8988T (cell line): ENCODE measurements around the gene BCORL1.

Experiments used
- DNase-seq: peaks from one replicate; pipeline ENCODE4 v3.0.0; 2011

Gene BCORL1

DNA sequence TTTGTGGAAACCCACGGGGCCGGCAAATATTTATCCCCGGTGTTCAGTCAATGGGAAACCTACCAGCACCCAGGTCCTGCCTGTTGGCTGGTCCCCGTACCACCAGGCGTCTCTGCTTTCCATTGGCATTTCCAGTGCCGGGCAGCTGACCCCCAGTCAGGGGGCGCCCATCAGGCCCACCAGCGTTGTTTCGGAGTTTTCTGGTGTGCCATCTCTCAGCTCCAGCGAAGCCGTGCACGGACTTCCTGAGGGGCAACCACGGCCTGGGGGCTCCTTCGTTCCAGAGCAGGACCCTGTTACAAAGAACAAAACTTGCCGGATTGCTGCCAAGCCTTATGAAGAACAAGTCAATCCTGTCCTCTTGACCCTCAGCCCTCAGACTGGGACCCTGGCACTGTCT is 32.7 kb downstream of the BCORL1 start:
- DNase-seq, result no peak

DNA sequence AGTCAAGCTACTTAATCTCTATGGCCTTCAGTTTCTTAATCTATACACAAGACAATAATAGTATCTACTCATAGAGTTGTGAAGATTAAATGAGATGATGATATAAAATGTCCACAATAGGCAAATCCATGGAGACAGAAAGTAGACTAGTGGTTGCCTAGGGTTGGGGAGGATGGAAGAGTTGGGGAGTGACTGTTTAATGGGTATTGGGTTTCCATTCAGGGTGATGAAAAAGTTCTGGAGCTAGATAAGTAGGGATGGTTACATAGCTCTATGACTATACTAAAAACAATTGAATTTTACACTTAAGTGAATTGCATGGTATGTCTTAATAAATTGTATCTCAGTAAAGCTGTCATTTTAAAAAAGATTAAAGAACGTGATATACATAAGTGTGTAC is 35.7 kb downstream of the BCORL1 start:
- DNase-seq, result no peak

DNA sequence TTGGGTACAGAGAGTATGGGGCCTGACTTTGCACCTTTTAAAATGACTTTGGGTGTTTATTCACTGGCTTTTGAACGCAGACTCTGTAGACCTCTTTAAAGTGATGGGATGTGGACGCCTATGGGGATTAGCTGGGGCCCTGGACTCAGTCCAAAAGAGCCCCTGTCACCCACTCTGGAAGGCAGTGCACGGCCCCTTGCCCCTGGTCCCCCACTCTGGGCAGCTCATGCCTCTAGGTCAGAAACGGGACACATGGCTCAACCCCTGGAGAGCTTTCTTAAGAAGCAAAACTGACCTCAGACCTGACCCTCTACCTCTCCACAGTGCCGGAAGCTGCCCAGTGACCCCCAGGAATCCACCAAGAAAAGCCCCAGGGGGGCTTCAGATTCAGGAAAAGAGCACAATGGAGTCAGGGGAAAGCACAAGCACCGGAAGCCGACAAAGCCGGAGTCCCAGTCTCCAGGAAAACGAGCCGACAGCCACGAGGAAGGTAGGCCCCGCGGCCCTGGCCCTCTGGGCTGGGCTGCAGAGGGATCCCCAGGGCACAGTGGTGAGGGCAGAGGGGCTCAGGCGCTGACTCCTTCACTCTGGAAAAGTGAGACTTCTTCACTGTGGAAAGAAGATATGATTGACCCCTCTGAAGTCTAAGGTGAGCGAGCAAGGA is 38.4 kb downstream of the BCORL1 start:
- no peak for DNase-seq

DNA sequence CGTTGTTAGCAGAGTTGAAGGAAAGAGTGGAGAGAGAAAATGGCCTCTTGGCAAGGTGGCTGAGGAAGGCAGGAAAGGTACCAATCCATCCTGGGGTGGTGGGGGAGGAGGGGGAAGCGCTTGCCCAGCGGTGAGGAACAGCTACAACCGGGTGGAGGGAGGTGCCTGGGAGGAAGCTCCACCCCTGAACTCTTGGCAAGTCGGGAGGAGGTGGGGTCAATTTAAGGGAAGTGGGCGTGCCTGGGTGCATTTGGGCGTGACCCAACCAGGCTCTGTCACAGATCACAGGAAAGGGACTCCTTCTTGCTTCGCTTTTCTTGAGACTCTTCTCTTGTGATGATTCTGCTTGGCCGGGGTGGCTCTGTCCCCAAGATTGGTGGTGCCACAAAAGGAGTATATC is 41.7 kb downstream of the BCORL1 start:
- peak; percentile 33 for DNase-seq

DNA sequence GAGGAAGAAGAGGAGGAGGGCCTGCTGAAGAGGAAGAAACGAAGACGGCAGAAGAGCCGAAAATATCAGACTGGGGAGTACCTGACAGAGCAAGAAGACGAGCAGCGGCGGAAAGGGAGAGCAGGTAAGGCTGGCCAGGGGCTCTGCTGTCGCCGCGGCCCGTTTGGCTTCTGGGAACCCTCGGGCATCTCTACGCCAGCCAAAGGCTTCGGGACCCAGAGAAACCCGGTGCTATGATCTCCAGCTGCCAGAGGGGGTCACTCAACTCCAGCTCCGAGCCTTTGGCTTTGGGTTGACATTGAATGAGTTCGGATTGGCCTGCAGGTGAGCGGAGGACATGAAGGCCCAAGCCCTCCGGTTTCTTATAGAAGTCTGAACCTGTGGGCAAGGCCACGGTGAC is 42.8 kb downstream of the BCORL1 start:
- no peak for DNase-seq

DNA sequence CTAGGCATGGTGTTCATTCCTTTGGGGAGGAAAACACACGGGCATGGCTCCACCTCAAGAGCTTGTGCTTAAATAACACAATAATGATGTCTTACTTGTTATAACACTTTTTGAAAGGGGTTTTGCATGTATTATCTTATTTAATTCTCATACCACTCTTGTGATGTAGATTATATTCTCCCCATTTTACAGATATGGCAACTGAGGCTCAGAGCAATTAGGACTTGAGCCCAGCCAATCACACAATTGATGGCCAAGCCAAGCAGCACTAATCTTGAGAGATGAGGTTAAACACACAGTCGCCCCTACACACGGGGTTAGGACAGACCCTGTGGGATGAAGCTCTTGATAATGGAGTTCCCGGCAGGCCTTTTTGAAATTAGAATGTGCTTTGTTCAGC is 45.1 kb downstream of the BCORL1 start:
- no peak for DNase-seq

DNA sequence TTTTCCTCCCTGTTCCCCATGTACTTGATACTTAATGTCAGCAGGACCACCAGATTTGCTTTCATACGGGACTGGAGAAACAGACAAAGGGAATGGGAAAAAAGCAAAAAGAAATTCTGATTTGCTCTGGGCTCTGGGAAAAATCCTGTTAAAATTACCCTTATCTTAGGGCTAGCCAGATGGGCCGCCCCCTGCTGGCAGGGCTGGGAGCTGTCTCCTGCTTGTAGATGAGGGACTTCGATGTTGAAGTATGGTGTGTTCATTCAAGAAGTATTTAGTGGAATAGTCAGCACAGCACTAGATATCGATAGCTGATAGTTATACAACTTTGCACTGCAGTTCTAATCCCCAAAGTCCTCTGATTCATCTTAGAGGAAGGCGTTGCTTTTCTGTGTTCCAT is 45.8 kb downstream of the BCORL1 start:
- DNase-seq, result no peak

DNA sequence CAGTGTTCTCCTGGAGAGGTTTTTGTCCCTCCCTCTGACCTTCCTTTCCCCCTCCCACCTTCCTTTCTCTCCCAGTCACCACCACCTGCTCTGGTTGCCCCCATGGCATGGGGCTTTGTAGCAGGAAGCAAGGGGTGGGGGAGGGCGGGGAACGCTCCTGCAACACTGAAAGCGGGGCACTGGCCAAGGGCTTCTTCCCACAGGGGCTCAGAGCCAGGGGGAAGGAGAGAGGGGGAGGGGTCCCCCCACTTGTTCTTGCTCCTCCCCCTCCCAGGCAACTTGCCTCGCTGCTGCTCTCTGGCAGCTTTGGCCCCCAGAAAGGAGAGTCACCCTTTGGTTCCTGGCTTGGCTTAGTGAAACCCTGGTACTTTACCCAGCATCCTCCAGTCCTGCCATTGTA is 48.4 kb downstream of the BCORL1 start:
- no peak for DNase-seq

DNA sequence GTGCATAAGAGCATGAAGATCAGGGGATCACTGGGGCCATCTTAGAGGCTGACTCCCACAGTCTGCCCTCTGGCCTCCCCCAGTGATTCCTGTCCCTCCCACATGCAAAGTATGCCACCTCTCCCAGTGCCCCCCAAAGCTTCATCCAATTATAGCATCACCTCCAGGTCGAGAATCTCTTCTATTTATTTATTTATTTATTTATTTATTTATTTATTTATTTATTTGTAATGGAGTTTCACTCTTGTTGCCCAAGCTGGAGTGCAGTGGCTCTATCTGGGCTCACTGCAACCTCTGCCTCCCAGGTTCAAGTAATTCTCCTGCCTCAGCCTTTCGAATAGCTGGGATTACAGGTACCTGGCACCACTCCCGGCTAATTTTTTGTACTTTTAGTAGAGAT is 50.1 kb downstream of the BCORL1 start:
- DNase-seq, result no peak

DNA sequence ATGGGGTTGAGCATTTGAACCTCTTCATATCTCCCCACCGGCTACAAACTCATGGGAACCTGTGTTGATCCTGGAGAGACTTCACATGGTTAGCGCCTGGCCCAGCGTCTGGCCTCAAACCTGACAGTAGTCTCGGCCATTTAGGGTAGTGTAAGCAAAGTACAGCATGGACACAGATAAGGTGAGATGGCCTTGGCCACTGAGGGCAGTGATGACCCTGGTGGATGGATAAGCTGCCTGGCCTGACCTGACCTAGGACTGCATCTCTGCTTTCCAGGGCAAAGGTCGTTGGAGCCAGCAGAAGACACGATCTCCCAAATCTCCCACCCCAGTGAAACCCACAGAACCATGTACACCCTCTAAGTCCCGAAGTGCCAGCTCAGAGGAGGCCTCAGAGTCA is 51.7 kb downstream of the BCORL1 start:
- no peak for DNase-seq

DNA sequence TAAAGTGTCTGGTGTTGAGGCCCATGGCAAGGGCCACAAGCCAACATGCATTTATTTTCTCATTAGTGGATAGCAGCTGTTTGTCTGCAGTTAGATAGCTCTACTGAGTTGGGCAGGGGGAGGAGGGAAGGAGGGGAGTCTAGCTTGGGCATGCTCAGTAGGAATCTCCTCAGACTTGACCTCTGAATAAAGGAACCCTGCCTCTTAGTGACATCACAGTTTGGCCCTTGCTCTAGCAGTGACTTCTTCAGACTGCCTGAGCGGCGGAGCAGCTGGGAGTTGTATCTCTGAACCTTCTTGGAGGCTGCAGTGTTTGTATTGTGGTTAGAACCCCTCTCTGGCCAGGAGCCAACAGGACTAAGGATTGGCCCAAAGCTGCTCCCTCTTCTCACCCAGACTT is 57.4 kb downstream of the BCORL1 start:
- DNase-seq, result no peak

DNA sequence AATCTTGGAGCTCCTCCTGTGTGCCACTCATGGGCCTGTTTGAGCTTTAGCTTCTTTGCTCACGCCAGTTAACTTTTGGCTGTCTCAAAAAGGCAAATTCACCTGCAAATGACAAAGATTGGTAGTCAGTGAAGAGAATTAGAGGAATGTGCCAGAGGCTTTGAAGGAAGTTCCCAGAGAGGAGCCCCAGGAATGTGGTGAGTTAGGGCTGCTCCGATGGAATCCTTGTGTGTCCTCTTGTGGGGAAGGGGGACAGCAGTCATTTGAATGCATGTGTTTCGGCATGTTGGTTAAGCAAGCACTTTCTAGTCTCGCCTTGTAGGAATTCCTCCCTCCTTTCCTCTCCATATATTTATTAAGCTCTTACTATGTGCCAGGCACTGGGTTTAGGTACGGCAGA is 65.0 kb downstream of the BCORL1 start:
- DNase-seq, result no peak

DNA sequence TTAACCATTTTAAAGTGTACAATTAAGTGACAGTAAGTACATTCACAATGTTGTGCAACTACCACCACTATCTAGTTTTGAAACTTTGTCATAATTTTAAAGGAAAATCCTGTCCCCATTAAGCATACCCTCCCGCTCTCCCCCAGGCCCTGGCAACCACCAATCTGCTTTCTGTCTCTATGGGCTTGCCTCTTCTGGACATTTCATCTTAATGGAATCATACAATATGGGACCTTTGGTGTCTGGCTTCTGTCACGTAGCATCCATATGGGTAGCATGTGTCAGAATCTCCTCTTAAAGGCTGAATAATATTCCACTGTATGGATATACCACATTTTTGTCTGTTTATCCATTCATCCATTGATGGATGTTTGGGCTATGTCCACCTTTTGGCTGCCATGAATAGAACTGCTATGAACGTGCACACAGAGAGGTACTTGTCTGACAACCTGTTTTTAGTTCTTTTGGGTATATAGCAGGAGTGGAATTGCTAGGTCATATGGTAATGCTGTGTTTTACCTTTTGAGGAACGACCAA is 66.3 kb downstream of the BCORL1 start:
- DNase-seq, result no peak

DNA sequence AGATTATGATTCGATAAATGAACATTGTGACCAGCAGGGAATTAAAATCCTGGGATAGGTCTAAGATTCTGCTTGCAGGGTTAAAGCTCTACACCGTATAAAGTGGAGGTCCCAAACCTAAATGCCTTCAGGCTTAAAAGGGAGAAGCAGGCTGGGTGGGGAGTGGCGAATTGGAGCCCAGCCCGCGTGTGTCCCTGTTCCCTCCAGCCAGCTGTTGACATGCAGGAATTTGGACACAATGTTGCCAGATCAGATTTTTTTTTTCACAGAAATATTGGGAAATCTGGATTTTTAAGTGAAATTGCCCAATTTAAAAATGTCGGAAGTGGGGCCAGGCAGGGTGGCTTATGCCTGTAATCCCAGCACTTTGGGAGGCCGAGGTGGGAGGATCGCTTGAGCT is 67.4 kb downstream of the BCORL1 start:
- DNase-seq, result no peak

DNA sequence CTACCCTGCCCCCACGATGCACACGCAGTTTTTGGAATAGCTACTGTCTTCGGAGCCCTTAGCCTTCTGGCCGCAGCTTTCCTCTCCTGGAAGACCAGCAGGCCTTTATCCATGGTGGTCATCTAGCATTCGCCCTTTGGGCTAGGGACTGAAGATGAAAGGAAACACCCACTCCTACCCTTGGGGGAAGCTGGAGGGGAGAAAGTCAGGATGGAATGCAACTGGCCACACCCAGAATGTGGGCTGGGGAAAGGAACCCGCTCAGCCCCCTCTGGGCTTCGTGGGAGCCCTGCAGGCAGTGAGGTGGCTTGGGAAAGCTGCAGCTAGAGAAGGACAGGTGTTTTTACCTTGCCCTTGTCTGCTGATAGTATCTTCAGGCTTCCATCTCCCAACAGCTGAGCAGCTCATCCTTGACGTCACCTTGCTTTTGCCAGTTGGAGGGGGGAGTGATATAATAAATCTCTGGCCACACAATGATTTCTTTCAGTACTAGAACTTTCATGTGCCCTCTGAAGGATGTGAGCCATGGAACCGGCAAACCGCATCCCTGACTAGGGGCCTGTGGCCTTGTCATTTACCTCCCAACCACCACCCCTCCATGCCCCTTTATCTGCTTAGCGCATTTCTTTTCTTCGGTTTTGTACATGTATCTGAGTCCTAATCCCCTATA is 68.9 kb downstream of the BCORL1 start:
- no peak for DNase-seq

DNA sequence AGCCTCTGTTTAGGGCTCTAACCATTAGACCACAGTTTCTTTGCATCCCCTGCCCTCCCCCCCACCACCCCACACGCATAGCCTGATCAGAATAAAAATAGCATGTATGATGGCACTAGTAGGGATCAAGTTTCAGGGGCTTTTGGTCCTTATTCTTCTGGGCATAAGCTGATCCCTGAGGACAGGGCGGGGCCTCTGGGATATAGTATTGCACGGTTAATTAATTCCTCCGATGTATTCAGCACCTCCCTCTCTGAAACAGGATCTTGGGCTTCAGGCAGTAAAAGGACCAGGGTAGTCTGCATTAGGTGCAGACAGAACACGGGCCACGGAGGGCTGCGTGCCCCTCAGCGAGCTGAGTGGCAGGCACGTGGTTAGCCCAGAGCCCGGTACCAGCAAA is 70.8 kb downstream of the BCORL1 start:
- no peak for DNase-seq

DNA sequence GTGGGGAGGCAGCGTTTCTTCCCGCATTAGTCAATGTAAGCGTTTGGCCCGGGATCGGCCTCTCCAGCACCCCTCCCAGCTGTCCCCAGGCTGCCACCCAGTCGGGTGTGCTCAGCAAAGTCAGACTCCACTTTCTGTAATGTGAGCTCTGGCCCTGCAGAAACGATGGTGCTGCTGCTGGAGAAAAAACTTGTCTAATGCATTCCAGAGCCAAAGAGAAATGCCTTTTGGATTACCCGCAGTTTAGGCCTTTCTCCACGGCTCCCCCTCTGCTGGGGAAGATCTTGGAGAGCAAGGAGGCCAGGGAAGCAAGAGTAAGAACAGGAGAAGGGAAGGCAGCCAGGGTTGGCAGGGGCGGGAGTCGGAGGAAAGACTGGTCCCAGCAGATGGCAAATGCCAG is 72.7 kb downstream of the BCORL1 start:
- no peak for DNase-seq

DNA sequence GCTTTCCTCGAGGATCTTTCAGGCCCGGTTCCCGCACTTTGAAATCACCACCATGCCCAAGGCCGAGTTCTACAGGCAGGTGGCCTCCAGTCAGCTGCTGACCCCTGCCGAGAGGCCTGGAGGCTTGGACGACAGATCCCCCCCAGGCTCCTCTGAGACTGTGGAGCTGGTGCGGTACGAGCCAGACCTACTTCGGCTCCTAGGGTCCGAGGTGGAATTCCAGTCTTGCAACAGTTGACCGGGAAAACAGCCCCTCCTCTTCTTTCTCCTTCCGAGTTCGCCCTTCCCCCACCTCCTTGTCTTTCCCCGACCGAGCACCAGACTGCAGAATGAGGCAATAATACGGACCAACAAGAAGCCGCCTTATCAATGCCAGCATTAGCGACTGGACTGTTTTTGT is 73.5 kb downstream of the BCORL1 start:
- no peak for DNase-seq

DNA sequence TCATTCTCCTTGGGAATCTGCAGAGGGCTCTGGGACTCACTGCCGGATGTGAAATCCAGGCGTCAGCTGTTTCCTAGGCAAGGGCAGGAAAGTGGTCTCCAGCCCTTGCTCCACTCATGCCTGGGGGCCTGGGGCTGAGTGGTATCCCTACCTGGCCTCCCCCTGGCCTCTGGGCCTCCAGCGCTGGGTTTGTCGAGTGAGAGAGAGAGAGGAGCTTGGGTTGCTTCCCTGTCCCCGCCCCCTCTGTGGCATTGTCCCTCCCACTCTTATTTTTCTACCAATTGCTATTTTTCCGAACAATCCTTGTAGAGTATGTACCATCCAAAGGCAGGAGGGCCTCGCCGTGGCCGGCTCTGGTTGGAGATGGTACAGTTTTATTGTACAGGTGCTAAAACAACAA is 74.8 kb downstream of the BCORL1 start:
- DNase-seq, result no peak

DNA sequence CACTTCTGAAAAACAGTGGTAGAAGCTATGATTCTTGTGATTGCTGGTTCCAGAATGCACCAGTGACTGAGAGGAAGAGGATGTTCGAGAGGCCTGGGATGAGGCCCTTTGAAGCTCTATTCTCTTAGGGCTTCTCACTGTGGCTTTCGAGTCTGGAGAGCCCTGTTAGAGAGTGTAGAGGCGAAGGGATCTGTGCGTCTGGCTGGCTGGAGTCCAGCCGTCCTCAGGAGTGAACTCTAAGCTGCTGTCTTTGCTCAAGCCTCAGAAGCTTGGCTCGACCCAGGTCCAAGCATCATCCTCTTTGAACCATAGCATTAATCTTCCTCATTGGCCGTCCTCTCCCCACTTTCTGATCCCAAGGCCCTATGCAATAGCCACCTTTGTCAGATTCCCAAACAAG is 76.2 kb downstream of the BCORL1 start:
- no peak for DNase-seq

DNA sequence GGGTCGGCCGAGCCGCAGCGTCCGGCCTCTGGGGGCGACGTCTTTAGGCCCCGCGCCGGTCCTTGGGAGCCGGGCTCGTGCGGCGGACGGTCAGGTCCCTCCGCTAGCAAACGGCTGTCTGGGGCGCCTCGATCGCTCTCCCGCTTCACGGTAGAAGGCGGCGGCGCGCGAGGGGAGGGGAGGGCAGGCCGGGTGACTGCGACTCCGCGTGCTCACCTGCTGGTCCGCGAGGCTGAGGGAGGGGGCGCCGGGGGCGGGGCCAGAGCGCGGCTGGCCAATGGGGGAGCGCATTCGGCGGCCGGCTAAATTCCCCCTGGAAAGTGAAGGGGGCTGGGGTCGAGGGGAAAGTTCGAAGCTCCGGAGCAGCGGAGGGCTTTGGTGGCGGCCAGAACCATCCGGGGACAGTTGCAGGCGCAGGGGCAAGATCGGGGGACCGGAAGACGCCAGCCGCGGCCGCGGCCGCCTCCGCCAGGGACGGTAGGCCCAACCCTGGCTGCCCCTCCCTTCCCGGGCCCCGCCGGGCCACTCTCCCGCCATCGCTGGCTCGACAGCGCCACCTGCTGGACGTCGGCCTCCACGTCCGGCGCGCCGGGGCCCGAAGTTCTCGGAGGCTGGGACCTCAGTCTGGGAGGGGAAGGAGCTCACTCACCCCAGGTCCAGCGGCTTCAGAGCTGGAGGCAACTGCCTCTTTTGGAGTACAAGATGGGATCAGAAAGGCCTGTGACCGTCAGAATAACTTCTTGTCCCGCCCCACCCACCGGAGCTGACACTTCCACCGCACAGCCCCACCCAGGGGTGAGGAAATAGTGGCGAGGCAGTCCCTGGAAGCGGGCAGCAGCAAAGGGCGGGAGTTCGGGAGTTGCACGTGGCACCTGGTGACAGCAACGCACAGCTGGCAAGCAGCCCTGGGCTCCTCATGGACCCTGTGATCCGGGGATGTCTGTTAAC is 78.0 kb downstream of the BCORL1 start:
- peak; percentile 97 for DNase-seq

DNA sequence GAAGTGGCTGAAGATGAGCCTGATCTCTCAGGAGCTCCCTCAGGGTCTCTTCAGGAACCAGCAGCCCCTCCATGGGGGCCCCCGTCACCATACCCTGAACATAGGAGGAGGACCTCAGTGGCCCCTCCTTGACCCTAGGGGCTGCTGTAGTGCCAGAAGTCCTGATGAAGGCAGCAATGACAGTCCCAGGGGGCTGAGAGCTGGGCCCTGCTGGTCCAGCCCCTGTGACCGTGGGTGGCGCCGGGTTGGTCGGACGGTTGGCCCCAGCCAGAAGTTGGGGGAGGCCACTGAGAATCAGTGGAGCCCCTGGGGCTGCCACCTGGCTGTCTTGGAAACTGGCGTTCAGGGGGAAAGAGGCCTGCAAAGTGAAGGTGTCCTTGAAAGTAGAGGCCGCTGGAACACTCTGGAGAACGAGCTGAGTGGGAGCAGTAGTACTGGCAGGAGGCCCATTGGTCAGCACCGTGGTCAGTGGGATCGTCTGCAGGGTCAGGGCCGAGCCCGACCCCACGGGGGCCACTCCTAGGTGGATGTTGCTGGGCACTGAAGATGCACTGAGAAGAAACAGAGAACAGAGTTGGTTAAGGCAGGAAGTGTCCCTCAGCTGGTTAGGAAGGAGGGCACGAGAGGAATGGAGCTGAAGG is 84.7 kb downstream of the BCORL1 start:
- DNase-seq, result no peak
